ENCODE measurements around the gene STOML1.
A peak's percentile ranks its signal among the peaks of the same experiment; 100 is the strongest.

The STOML1 gene

DNA sequence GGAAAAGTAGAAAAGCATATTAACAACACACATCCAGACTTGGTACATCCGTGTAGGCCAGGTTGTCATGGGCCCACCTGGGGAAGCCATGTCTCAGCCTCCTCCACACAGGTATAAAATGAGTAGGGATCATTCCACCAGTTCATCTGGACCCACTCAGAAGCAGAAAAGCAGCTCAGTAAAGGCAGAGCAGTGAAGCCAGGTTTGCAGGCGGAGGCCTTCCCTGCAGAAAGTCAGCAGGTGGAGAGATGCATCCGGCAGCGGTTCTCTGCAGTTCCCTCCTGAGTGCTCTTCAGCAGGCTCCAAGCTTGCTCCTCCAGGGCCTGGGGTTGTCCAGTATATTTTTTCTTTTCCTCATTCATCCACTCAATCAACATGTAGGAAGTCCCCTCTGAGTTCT is 43.7 kb downstream of the STOML1 start:
- H3K36me3 ChIP-seq (ENCODE audit: control insufficient read depth in 4 of 4, insufficient read depth in 4 of 4, low read length in 3 of 4): no peaks in the 10 kb centered on the region
- POLR2A ChIA-PET: no interaction called here

GRCh38 chr15:73947651-73948050 is 44.4 kb downstream of the STOML1 start:
- no peaks in the 10 kb centered on the region for H3K9me3 ChIP-seq (ENCODE audit: control extremely low read depth in 1 of 5, control insufficient read depth in 4 of 5, insufficient read depth in 2 of 5, low read depth in 1 of 5, low read length in 4 of 5)
- ChIA-PET POLR2A (no interaction called here), CTCF (interaction anchor here (1.3 to 6.5 kb wide), 7 partner anchors 9 to 375 kb away, joined by 4 to 36 read pairs (median 15); no protein-coding TSS in a partner anchor)
- peaks cover 1 to 49% (median 48%) of the 10 kb centered on the region in 4 experiments for H3K4me1 ChIP-seq (ENCODE audit: control extremely low read depth in 1 of 4, control insufficient read depth in 4 of 4, insufficient read depth in 4 of 4, low read length in 3 of 4)
- 98% methylated on average over 9 of the region's 9 CpGs for WGBS (ENCODE audit: insufficient coverage)
- H3K4me3 ChIP-seq (ENCODE audit: control insufficient read depth in 1 of 7, extremely low read depth in 1 of 7, insufficient read depth in 4 of 7, low read depth in 2 of 7, low read length in 6 of 7): no peak overlapping the region
- H3K36me3 ChIP-seq (ENCODE audit: control insufficient read depth in 4 of 4, insufficient read depth in 4 of 4, low read length in 3 of 4): no peaks in the 10 kb centered on the region
- H3K27ac ChIP-seq (ENCODE audit: insufficient read depth in 1 of 2, low read depth in 1 of 2, low read length in 2 of 2, poor library complexity in 1 of 2, severe bottlenecking in 2 of 2): no peak overlapping the region
- no peak for DNase-seq
- H3K27me3 ChIP-seq (replicated peaks in 2 of 5; ENCODE audit: control insufficient read depth in 4 of 5, insufficient read depth in 5 of 5, low read length in 4 of 5): no peaks in the 10 kb centered on the region

More for the DNA sequence above, 43.7 kb downstream of the STOML1 start:
- CTCF ChIA-PET: interaction anchor here (0.7 to 6.5 kb wide), 10 partner anchors 8 to 375 kb away, joined by 3 to 36 read pairs (median 4); no protein-coding TSS in a partner anchor
- Histone ChIP-seq H3K4me3 (ENCODE audit: control insufficient read depth in 1 of 7, extremely low read depth in 1 of 7, insufficient read depth in 4 of 7, low read depth in 2 of 7, low read length in 6 of 7) (no peak overlapping the region), H3K27me3 (replicated peaks in 2 of 5; ENCODE audit: control insufficient read depth in 4 of 5, insufficient read depth in 5 of 5, low read length in 4 of 5) (no peaks in the 10 kb centered on the region), H3K9me3 (ENCODE audit: control extremely low read depth in 1 of 5, control insufficient read depth in 4 of 5, insufficient read depth in 2 of 5, low read depth in 1 of 5, low read length in 4 of 5) (no peaks in the 10 kb centered on the region), H3K4me1 (ENCODE audit: control extremely low read depth in 1 of 4, control insufficient read depth in 4 of 4, insufficient read depth in 4 of 4, low read length in 3 of 4) (peaks cover 1 to 57% (median 55%) of the 10 kb centered on the region in 4 experiments), H3K27ac (ENCODE audit: insufficient read depth in 1 of 2, low read depth in 1 of 2, low read length in 2 of 2, poor library complexity in 1 of 2, severe bottlenecking in 2 of 2) (no peak overlapping the region)
- WGBS (ENCODE audit: insufficient coverage): 94% methylated on average over 3 of the region's 4 CpGs
- DNase-seq: no peak

- DNase-seq: no peak
- Histone ChIP-seq H3K27me3 (replicated peaks in 2 of 5; ENCODE audit: control insufficient read depth in 4 of 5, insufficient read depth in 5 of 5, low read length in 4 of 5) (no peaks in the 10 kb centered on the region), H3K4me3 (ENCODE audit: control insufficient read depth in 1 of 7, extremely low read depth in 1 of 7, insufficient read depth in 4 of 7, low read depth in 2 of 7, low read length in 6 of 7) (no peak overlapping the region), H3K9me3 (ENCODE audit: control extremely low read depth in 1 of 5, control insufficient read depth in 4 of 5, insufficient read depth in 2 of 5, low read depth in 1 of 5, low read length in 4 of 5) (no peaks in the 10 kb centered on the region), H3K27ac (ENCODE audit: insufficient read depth in 1 of 2, low read depth in 1 of 2, low read length in 2 of 2, poor library complexity in 1 of 2, severe bottlenecking in 2 of 2) (no peak overlapping the region), H3K4me1 (ENCODE audit: control extremely low read depth in 1 of 4, control insufficient read depth in 4 of 4, insufficient read depth in 4 of 4, low read length in 3 of 4) (peaks cover under 1 to 44% (median 43%) of the 10 kb centered on the region in 4 experiments), H3K36me3 (ENCODE audit: control insufficient read depth in 4 of 4, insufficient read depth in 4 of 4, low read length in 3 of 4) (no peaks in the 10 kb centered on the region)
- ChIA-PET POLR2A (no interaction called here), CTCF (interaction anchor here (1.2 to 6.5 kb wide), 4 partner anchors 12 to 40 kb away, joined by 3 to 36 read pairs (median 7); no protein-coding TSS in a partner anchor)
- WGBS (ENCODE audit: insufficient coverage): 100% methylated on average over 6 of the region's 9 CpGs
Observed at GRCh38 chr15:73946795-73947370, 45.2 kb downstream of the STOML1 start.

DNA sequence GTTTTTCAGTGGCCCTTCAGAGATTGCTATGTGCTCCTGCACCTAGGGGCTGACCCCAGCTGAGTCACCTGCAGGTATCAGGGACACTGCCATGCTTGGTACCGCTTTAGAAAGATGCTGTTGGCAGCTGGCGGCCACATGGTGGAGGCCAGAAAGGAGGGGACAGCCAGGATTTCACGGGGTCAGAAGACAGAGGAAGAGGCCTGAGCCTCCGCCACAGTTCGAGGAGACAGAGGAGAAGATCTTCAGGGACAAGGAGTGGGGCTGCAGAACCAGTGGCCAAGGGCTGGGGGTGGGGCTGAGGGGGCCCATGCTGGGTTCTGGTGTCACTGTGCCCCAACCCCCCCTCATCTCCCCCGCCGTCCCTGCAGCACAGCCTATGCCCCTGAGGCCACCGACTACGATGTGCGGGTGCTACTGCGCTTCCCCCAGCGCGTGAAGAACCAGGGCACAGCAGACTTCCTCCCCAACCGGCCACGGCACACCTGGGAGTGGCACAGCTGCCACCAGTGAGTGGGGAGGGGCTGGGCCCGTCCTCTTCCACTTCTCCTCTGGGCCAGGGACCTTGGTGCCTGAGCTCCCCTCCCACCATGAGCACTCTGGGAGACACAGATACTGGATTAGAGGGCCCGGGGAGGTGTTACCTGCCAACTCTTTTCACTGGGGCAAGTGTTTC is 45.9 kb downstream of the STOML1 start:
- no peaks in the 10 kb centered on the region for H3K9me3 ChIP-seq (ENCODE audit: control extremely low read depth in 1 of 5, control insufficient read depth in 4 of 5, insufficient read depth in 2 of 5, low read depth in 1 of 5, low read length in 4 of 5)
- POLR2A ChIA-PET: no interaction called here
- DNase-seq: peak in 2 of 3 donors; percentile 60 to 69
- peaks cover 0 to 38% (median 36%) of the 10 kb centered on the region in 4 experiments for H3K4me1 ChIP-seq (ENCODE audit: control extremely low read depth in 1 of 4, control insufficient read depth in 4 of 4, insufficient read depth in 4 of 4, low read length in 3 of 4)
- CTCF ChIA-PET: interaction anchor here (1.2 to 6.5 kb wide), 4 partner anchors 11 to 39 kb away, joined by 3 to 36 read pairs (median 7); no protein-coding TSS in a partner anchor
- H3K27me3 ChIP-seq (replicated peaks in 2 of 5; ENCODE audit: control insufficient read depth in 4 of 5, insufficient read depth in 5 of 5, low read length in 4 of 5): no peaks in the 10 kb centered on the region
- no peak overlapping the region for H3K27ac ChIP-seq (ENCODE audit: insufficient read depth in 1 of 2, low read depth in 1 of 2, low read length in 2 of 2, poor library complexity in 1 of 2, severe bottlenecking in 2 of 2)
- 27% methylated on average over 7 of the region's 17 CpGs for WGBS (ENCODE audit: insufficient coverage)
- no peaks in the 10 kb centered on the region for H3K36me3 ChIP-seq (ENCODE audit: control insufficient read depth in 4 of 4, insufficient read depth in 4 of 4, low read length in 3 of 4)
- H3K4me3 ChIP-seq (ENCODE audit: control insufficient read depth in 1 of 7, extremely low read depth in 1 of 7, insufficient read depth in 4 of 7, low read depth in 2 of 7, low read length in 6 of 7): no peak overlapping the region

- no peak overlapping the region for H3K27ac ChIP-seq (ENCODE audit: insufficient read depth in 1 of 2, low read depth in 1 of 2, low read length in 2 of 2, poor library complexity in 1 of 2, severe bottlenecking in 2 of 2)
- WGBS (ENCODE audit: insufficient coverage): 88% methylated on average over 2 of the region's 4 CpGs
- H3K36me3 ChIP-seq (ENCODE audit: control insufficient read depth in 4 of 4, insufficient read depth in 4 of 4, low read length in 3 of 4): no peaks in the 10 kb centered on the region
- no peaks in the 10 kb centered on the region for H3K27me3 ChIP-seq (replicated peaks in 2 of 5; ENCODE audit: control insufficient read depth in 4 of 5, insufficient read depth in 5 of 5, low read length in 4 of 5)
- H3K4me1 ChIP-seq (ENCODE audit: control extremely low read depth in 1 of 4, control insufficient read depth in 4 of 4, insufficient read depth in 4 of 4, low read length in 3 of 4): peaks cover 0 to 30% (median 28%) of the 10 kb centered on the region in 4 experiments
- DNase-seq: no peak
- CTCF ChIA-PET: interaction anchor here (1.0 to 6.5 kb wide), 5 partner anchors 12 to 30 kb away, joined by 3 to 36 read pairs (median 5); no protein-coding TSS in a partner anchor
- no peak overlapping the region for H3K4me3 ChIP-seq (ENCODE audit: control insufficient read depth in 1 of 7, extremely low read depth in 1 of 7, insufficient read depth in 4 of 7, low read depth in 2 of 7, low read length in 6 of 7)
- H3K9me3 ChIP-seq (ENCODE audit: control extremely low read depth in 1 of 5, control insufficient read depth in 4 of 5, insufficient read depth in 2 of 5, low read depth in 1 of 5, low read length in 4 of 5): no peaks in the 10 kb centered on the region
- POLR2A ChIA-PET: no interaction called here
Observed at GRCh38 chr15:73945130-73945508, 47.0 kb downstream of the STOML1 start.

DNA sequence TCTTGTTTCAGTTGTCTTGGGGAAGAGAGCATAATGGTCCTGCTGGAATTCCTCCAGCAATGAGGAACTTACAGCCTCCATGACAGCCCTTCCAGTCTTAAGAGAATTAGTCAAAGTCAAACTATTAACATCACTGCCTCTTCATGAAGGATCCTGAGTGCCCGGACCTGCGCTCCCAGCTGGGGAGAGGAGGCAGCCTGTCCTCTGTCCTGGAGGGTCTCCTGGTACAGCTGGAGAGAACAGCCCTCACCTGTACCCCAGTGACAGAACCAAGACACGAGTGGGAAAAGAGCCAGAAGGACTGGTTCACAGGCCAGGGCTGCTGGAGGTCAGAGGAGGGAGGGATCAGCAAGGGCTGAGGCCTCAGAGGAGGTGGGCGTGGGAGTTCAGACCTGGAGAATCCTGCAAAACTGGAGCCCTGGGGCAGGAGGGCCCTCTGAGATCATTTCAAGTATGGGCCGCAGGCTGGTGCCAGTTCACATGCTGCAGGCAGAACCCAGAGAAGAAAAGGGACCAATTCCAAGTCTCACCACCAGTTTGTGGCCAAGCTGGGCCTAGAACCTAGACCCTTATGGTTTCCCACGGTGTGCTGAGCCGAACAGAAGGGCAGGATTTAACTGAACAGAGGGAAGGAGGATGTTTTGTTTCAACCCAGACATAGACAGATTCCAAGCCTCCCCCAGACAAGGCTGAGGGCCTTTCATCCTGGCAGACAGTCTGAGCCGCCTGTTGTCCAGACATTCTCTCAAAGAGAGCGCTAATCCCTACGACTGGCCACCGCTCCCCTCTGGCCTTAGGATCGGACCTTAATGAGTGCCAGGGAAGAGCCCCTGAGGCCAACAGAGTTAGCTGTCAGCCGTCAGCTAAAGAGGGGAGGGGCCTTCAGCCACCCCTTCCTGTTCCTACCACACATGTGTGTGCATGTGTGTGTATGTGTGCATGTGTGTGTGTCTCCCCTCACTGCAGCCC is 47.6 kb downstream of the STOML1 start:
- Histone ChIP-seq H3K4me1 (ENCODE audit: control extremely low read depth in 1 of 4, control insufficient read depth in 4 of 4, insufficient read depth in 4 of 4, low read length in 3 of 4) (peaks cover 0 to 30% (median 28%) of the 10 kb centered on the region in 4 experiments), H3K4me3 (ENCODE audit: control insufficient read depth in 1 of 7, extremely low read depth in 1 of 7, insufficient read depth in 4 of 7, low read depth in 2 of 7, low read length in 6 of 7) (no peak overlapping the region), H3K9me3 (ENCODE audit: control extremely low read depth in 1 of 5, control insufficient read depth in 4 of 5, insufficient read depth in 2 of 5, low read depth in 1 of 5, low read length in 4 of 5) (no peaks in the 10 kb centered on the region), H3K27ac (ENCODE audit: insufficient read depth in 1 of 2, low read depth in 1 of 2, low read length in 2 of 2, poor library complexity in 1 of 2, severe bottlenecking in 2 of 2) (no peak overlapping the region), H3K36me3 (ENCODE audit: control insufficient read depth in 4 of 4, insufficient read depth in 4 of 4, low read length in 3 of 4) (no peaks in the 10 kb centered on the region), H3K27me3 (replicated peaks in 2 of 5; ENCODE audit: control insufficient read depth in 4 of 5, insufficient read depth in 5 of 5, low read length in 4 of 5) (no peaks in the 10 kb centered on the region)
- WGBS (ENCODE audit: insufficient coverage): 77% methylated on average over 11 of the region's 13 CpGs
- CTCF ChIA-PET: interaction anchor here (1.0 to 6.5 kb wide), 5 partner anchors 11 to 31 kb away, joined by 3 to 36 read pairs (median 5); no protein-coding TSS in a partner anchor
- POLR2A ChIA-PET: no interaction called here
- peak; percentile 63 to 93 (median 86) for DNase-seq

Measured in common myeloid progenitor, CD34-positive (primary cell).